Fibroblast of gingiva (primary cell): ENCODE results near the gene TMEM144.

Experiments
- DNase-seq: peaks from one replicate; pipeline ENCODE4 v3.0.0-alpha.2; 2011; ENCODE audit warnings: low read depth

The TMEM144 gene

DNA sequence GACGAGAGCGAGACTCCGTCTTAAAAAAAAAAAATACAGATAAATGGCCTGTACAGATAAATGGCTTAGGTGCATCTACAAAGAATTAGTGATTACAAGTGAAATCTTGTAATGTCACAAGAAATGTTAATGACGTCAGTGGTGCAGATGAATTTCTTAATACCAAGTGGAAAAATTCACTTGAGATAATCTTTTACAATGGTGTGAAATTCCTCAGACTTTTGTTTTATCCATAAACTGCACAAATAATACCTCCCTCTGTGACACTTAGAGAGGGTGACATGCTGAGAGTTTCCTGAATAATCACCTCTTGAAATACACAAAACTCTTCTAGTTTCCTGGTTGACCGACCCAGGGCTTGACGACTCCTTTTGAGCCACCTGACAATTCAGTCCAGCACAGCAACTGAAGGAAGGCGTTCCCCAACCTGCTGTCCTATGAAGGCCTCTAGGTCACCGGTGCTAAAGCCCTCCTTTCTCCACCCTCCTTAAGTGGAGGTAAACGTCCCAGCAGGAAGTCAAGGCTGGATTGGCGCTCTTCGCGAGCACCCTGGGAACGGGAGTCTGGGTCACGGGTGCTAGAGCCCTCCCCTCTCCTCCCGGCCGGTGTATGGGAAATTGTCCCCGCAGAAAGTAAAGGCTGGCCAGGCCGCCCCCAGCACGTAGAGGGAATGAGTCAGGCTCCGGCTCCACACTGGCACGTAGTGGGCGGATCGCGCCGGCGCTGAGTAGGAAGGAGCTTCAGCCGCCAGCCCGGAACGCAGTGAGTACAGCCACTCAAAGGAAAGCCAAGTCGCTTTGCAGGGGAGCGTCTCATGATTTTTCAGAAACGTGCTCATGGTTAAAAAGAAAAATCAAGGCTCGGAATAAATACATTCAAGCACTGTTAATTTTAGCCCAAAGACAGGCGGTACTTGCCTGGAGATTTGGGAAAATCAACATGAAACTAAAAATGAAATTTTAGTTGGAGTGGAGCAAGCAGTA lies at the start of gene TMEM144:
TMEM144 (plus strand) TSS at position 662 of the 983 bp plus-strand sequence. CDS start 2,182 bp downstream, outside the sequence.
- peak; percentile 86 for DNase-seq

DNA sequence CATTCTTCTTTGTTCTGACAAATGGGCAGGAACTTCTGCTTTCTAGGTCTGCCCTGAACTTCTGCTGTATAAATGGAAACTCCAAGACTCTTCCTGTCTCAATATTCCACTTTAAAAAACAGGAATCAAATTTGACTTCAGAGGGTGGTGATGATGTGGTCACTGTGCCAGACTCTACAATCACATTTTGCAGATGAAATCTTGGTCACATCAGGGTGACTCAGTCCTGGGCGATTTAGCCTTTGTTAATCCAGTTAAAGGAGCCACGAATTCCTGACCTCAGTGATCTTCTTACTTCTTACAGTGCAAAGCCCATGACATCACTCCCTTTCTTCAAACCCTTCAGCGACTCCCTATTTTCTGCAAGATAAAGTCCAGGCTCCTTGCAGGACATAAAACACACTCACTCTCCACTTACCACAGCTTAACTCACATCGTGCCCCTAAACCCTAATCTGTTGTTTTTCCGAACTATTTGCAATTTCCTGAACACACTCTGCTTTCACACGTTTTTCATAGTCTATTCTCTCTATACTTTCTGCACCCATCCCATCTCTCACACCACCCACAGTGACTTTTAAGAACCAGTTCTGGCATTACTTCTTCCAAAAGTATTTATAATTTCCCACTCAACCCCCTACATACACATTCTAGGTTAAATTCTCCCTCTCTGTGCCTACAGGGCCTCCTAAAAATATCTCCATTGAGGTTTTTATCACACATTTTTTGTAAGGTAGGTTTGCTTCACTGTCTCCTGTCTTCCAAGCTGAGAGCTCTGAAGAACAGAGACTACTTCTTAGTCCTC lies 48.5 kb upstream of the TMEM144 start:
- DNase-seq, result peak; percentile 44

DNA sequence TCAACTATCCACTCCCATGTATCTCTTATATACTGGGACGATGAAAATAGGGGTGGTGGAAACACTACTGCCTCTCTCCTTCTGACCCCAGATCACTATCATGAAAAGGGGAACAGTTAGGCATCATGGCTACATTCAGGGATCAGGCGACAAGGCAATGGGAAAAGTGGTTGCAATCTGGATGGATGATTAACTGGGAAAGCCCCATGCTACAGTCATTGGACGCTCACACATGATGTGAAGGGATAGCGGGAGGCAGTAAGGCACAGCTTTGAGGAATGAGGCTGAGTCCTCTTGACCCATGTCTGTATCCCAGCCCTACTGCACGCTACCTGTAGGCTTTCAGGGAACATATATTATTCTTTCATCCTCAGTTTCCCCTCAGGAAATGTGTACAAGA lies 47.7 kb upstream of the TMEM144 start:
- DNase-seq, result no peak

DNA sequence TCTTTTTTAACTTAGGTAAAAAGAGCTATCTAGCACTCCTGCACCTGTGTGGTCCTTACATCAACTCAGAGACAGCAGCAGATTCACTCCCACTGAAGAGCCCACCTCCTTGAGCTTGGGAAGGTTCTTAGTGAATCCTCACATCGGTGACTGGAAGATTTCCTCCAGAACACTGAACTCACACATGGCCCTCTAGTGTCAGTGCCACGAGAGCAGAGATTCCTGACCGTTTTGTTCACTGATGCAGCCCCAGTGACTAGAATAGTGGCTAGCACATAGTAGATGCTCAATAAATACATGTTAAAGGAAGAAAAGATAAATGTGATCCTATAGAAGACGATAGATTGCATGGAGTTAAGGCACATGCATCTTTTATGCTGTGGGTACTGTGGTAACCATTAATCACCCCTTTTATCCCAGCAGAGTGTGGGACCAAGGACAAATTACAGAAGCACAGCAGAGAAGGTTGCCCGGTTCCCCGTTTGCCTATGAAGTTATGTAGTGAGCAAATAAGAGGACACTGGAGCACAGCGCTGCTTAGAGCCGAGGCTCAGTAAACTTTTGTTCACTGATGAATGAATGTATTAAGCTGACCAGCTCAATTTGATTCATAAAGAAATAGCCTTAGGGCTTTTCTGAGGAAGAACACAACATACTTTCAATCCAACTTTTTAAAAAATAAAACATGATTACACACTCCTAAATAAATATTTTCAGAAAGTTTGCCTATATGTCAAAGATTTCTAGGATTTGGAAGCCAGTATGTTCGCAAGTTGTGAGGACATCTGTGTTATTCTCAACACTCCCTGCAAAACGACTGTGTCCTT lies 46.1 kb upstream of the TMEM144 start:
- no peak for DNase-seq

DNA sequence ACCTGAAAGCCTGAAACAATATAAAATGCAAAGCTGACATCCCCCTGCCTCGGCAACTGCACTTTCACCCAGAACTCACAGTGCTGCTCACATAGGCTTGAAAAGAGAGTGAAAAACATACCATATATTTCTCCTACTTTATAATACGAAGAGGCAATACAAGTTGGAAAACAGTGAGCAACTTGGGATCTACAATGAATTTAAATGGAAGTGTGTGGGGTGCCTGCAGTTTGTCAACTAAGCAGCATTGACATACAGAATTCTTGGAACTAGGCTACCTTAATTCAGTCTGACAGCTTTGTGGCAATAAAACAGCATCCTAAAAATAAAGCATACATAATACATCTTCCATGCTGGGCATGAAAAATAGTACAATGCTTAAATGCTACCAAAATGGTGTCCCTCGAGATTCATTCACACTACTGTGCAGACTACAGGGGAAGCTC lies 45.5 kb upstream of the TMEM144 start:
- DNase-seq, result no peak

DNA sequence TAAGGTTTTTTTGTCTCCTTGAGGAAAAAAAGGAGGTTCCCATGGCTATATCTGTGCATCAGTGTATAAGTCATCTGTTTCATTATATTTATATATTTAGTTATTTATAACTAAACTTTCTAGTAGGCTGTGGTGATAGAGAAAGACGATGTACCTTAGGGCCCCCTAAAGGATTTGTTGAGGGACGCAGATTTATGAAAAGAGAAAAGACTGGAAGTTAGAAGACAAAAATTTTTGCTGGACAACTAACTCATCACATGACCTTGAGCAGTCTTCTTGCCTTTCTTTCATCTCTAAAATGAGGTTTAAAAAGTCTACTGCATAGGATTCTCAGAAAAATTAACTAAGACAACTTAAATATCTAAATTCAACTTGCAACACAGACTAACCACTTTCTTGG lies 43.6 kb upstream of the TMEM144 start:
- no peak for DNase-seq

DNA sequence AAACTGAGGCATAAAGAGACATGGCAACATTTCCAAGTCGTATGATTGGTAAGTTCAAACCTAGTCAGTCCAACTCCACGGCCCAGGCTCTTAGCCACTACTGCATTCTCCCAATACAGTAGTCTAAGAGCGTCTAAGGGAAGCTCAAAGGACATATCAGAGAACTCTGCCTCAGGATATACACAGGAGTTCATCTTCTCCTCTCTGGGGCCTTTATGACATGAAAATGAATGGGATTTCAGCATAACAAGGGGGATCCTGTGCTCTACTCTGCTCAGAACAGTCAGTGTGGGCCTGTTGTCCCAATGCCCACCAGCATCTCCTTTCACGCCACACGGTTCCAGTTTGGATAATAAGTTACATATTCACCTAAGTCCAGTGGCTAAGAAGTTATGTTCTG lies 41.7 kb upstream of the TMEM144 start:
- no peak for DNase-seq

DNA sequence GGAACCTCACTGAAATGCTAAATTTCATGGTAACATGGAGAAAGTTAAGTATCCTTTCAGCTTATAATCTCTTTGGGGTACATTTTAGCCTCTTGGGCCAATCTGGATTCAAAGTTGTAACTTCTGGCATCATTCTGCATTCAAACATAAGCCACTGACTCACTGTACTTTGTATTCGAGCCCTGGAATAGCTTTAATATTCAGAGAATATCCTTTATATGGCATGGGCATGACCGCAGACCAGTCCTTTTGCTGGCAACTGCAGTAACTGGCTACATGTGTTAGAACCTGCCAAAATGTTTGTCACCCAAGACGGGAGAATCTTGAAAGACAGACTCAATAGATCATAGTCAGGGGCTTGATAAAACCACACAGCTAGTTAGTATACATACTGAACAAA lies 40.8 kb upstream of the TMEM144 start:
- DNase-seq, result no peak

DNA sequence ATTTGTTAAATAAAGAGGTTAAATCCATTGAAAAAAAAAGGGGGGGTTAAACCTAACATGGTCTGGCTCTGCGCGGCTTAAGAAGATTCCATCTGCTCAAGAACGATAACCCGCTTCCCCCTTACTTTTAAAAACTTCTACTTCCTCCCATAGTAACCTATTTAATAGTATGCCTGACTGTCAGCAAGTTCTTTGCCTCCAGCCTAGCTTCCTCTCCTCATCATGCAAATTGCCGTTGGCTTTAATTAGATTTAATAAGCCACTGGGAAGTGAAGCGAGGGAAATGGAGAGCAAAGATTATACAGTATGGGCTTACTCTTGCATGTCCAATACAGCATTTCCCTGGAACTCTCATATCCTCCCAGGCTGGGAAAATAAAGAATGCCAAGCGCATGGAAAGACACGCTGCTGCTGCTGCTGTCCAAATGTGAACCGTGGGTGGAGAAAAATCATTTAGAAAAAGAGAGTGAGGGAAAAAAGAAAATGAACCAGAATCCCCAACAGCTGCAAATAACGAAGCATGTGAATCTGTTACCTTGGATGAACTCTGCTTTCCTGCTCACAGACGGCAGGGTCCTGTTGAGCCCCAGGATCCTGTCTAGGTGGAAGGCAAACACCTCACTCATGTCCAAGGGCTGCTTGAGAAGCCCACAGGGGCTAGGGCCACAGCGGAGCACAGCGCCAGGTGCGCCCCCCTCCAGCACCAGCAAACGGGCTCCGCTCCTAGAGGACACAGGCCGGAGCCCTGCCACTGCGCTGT lies 40.2 kb upstream of the TMEM144 start:
- DNase-seq, result peak; percentile 13

DNA sequence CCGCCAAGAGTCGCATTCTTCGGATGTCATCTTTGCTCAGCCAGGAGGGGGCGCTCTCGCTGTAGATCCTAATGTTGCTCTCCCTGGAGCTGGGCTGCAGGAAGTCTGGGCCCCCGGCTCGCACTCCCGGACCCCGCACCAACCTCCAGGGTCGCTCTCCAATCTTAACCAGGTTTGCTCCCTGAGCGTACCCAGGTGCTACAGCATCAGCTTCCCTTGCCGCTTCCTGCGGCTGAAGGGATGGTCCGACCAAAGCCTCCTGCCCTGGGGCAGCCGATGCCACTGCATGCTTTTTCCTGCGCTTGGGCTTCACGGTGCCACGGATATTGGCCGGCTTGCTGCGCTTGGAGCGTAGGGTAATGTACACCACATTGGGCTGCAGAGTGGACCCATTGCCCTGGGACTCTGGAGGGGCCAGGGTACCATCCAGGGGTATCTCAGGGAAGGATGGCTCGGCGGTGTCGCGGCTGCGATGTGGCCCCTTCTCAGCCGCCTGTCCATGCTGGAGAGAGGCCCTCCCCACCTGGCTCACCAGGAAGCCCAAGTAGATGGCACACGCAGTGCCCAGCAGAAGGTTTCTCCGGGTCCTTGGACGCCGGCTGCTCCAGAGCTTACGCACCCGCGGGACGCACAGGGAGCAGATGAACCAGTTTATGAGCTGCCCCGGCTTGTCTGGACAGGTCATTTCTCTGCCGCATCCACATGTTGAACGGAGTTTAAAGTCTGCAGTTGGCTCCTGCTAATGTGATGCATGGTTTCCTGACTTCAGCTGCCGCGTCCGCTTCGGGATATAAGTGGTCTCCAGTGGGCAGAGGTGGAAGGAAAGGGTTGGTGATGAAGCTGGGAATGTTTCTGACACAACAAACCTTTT lies 39.4 kb upstream of the TMEM144 start:
- peak; percentile 10 for DNase-seq

DNA sequence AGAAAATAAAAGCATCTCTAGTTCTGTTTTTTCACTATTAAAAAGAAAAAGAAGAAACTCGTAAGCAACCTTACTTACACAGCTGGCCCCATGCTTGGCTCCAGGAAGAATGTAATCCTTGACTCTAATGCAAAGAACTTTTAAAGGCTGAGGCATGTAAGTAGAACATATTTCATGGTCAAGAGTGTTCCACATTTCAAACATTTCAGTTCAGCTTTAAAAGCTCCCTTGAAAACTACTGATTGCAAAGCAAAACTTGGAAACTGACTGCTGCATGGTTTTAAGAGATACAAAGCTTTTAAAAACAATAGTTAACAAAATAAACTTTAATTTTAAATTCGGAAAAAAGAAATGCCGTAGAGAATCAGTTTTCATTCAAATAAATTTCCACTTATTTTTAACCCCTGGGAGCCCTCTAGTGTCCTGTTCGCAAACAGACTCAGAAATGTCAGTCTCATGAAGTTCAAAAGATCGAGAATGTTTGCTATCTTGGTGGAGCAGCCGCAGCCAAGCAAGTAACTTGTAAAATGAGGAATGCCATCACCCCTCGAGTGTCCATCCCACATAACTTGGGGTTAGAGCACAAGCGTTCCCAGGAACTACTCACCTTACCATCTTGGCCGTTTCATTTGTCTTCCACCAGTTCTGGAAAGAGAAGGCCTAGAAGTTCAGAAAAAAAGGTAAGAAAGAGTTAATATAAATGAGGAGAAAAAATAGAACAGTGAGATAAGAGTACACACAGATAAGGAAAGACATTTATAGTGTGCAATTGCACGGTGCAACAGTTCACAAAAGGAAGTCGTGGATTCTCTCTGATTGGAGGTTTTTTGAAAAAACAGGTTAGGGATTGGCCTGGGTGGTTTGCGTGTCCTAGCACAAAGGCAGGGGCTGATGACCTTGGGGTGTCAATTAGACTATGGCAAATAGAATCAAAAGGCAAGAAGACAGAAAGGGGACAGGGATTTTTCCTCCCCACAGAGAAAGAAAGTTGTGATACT lies 37.7 kb upstream of the TMEM144 start, which contains the start of gene GASK1B:
GASK1B (minus strand) TSS at position 765 of the 998 bp plus-strand sequence. CDS start 1,650 bp downstream, outside the sequence.
- peak; percentile 46 for DNase-seq

DNA sequence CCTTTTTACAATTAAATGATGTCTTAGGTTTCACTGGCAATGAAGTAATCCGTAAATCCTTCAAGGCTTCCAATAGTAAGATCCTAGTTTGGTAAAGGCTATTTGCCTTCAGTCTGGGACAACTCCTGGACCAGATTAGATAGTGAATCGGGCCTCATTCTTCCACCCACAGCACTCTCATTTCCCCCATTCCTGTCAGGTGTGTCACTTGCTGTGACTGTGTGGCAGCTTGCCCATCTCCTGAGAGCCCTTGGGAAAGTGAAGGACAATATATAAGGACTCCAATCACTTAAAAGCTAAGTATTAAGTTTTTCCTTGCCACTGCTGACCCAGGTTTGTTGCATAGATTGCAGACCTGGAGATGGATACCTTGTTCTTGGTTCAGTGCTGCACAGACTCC lies 34.2 kb upstream of the TMEM144 start:
- no peak for DNase-seq

DNA sequence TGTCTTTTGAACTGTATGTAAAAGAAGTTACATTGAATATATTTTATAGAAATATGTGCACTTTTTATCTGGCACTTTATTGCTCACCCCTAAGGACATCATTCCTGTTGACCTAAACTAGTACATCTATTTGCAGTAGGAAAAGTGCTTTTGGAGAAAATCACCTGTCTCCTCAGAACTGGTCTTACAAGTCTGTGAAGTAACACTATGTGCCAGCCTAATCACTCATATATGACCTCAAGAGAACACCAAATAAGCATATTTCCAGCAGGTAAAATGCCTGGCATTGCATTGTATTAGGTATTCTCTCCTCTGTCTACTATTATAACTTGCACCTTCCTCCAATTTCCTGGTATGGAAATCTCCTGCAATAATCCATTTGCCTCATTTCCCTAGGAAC lies 33.5 kb upstream of the TMEM144 start:
- no peak for DNase-seq

DNA sequence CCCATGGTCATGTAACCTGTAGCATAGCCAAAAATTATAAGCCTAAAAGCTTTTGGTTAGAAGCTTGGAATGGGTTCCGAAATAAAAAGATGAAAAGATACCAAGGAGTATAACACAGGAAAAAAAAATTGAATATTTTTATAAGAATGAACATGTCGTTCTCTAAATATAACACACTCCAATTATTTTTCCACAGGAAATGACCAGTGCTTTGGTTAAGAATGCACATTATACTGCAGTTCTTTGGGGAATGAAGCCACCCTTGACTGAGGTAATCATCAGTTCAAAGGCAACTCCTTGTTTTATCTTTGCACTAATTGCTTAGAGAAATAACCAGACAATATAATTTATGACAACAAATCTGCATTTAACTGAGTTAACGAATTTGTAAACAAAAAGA lies 30.8 kb upstream of the TMEM144 start:
- no peak for DNase-seq

DNA sequence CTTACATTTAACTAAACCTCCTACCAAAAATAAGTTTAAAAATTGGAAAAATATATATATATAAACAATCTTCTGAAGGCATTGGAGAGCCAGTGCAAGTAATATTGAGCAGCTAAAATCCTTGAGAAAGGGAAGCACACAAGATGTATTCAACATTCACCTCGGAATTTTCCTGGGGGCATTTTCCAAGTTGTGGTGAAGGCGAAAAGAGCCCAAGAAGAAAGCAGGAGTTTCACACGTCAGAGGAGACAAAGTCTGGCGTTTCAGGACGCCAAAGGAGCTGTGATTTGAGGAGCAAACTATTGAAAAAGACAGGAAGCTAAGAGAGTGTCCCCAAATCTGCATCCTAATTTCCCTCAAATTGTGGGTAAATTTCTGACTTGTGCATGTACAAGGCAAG lies 28.4 kb upstream of the TMEM144 start:
- DNase-seq, result no peak

DNA sequence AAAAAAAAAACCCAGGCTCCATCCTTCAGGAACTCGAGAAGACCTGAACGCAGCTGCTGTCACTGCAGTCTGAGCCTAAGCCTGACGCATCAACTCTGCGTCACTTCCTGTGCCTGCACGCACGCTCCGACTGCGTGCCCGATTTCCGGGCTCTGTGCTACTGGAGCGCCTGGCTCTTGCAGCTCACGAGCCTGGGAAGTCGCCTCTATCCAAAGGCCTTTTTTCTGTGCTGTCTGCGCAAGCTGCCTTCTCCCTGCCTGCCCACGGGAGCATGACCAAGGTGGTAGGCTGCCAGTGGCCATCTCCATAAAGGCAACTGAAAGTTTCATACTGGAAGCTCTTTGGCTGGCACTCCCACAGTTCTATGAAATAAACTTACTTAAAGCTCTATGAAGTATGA lies 27.6 kb upstream of the TMEM144 start:
- DNase-seq, result peak; percentile 15

DNA sequence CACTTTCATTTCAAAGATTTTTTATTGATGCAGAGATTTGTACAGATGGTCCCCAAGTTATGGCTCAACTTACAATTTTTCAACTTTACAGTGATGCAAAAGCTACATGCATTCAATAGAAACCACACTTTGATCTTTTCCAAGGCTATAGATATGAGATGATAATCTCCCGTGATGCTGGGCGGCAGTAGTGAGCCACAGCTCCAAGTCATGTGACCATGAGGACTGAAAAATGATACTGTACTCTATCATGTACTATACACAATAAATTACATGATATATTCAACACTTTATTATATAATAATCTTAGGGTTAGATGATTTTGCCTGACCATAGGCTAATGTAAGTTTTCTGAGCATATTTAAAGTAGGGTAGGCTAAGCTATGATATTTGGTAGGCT lies 23.5 kb upstream of the TMEM144 start:
- no peak for DNase-seq

DNA sequence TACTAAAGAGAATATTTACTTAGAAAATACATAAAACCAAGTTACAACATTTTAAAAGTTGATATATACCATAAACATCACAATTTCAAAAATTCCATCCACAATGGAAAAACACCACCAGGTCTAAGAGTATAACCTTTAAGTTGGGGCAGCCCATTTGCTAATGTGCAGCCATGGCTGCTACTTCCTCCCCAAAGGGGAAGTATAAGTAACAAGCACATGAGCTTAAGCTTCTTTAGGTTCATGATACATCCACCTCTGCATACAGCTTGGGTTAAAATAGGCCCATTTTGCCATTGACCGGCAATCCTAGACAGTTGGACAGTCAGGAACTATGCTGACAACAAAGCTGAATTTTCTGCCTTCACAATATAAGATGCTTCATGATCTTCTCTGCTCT lies 20.9 kb upstream of the TMEM144 start:
- DNase-seq, result no peak

DNA sequence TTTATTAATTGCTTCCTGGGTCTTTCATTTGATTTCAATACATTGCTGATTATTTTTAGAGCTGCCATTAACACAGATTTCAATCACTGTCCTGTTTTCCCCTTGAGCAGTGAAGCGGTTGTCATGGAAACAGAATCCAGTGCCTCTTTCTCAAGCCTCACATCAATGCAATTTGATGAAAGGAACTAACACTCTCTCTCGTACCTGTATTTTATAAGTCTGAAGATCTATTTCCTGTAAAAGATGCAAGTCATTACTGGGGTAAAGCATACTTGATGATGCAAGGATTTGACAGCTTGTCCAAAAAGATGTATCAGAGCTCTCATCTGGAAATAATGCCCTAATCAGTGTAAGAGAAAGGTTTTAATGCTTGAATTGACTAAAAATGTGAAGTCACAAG lies 19.6 kb upstream of the TMEM144 start:
- DNase-seq, result no peak
